WTC11 (cell line): ENCODE measurements around the gene RFESD. TPM values are rescaled to one million over a fixed set of nuclear protein-coding genes. Genes with fewer than 3 reads are reported as not detected.

ENCODE experiments used
- ATAC-seq: fragments of 200-7000 bp; cut with Tn5 transposase; 2 replicates; pipeline ENCODE4 v1.10.0; 2021; ENCODE audit warnings: mild to moderate bottlenecking, moderate library complexity
- CTCF ChIA-PET: fragments of 300-600 bp; sonication (Branson Sonifier 250); formaldehyde crosslinking; loops from one replicate; lab custom pipeline; 2021; ENCODE audit warnings: antibody characterized with exemption; lab: Charles Lee
- POLR2A ChIA-PET: fragments of 350-600 bp; sonication (Branson Sonifier 250); formaldehyde crosslinking; loops from one replicate; lab custom pipeline; 2021; ENCODE audit warnings: antibody characterized with exemption; lab: Charles Lee
- DNase-seq: peaks from one replicate; pipeline ENCODE4 v3.0.0; 2021; ENCODE audit warnings: low spot score
- H3K27ac Mint-ChIP-seq: 2 replicates; pipeline ENCODE4 v1.8.0; 2021; ENCODE audit warnings: mixed read lengths
- H3K27me3 Mint-ChIP-seq: 2 replicates; pipeline ENCODE4 v1.8.0; 2021; ENCODE audit warnings: low read depth, mild to moderate bottlenecking, moderate library complexity, mixed read lengths
- H3K36me3 Mint-ChIP-seq: 2 replicates; pipeline ENCODE4 v1.8.0; 2021; ENCODE audit warnings: mixed read lengths
- H3K4me1 Mint-ChIP-seq: 2 replicates; pipeline ENCODE4 v1.8.0; 2022; ENCODE audit warnings: mixed read lengths
- H3K4me3 Mint-ChIP-seq: 2 replicates; pipeline ENCODE4 v1.8.0; 2021; ENCODE audit warnings: mild to moderate bottlenecking, moderate library complexity, mixed read lengths
- H3K9me3 Mint-ChIP-seq: 2 replicates; pipeline ENCODE4 v1.8.0; 2021; ENCODE audit warnings: mixed read lengths
- CREB1 ChIP-seq: sonication (generic); formaldehyde crosslinking; IDR thresholded peaks from 2 replicates; pipeline ENCODE4 v1.8.0; 2023; ENCODE audit warnings: mild to moderate bottlenecking, missing genetic modification reagents
- ELF4 ChIP-seq: sonication (generic); formaldehyde crosslinking; IDR thresholded peaks from 2 replicates; pipeline ENCODE4 v1.8.1; 2022; ENCODE audit warnings: low read depth, mild to moderate bottlenecking, moderate library complexity, missing genetic modification reagents
- EMX1 ChIP-seq: fragments of 250-450 bp; sonication (Bioruptor Pico); IDR thresholded peaks from 2 replicates; pipeline ENCODE4 v1.8.0; 2021; ENCODE audit warnings: mild to moderate bottlenecking
- FOXK1 ChIP-seq: sonication (generic); formaldehyde crosslinking; IDR thresholded peaks from 2 replicates; pipeline ENCODE4 v1.8.0; 2022; ENCODE audit warnings: mild to moderate bottlenecking, moderate library complexity, missing genetic modification reagents
- FOXP1 ChIP-seq: sonication (generic); formaldehyde crosslinking; IDR thresholded peaks from 2 replicates; pipeline ENCODE4 v1.8.0; 2022; ENCODE audit warnings: missing genetic modification reagents, mild to moderate bottlenecking, moderate library complexity, borderline replicate concordance
- GRHL2 ChIP-seq: fragments of 250-450 bp; sonication (Bioruptor Pico); IDR thresholded peaks from 2 replicates; pipeline ENCODE4 v1.8.0; 2022; ENCODE audit warnings: mild to moderate bottlenecking, moderate library complexity; ENCODE audit not compliant: insufficient replicate concordance, severe bottlenecking
- MXD4 ChIP-seq: fragments of 250-450 bp; sonication (Bioruptor Pico); IDR thresholded peaks from 2 replicates; pipeline ENCODE4 v1.8.0; 2021; ENCODE audit warnings: mild to moderate bottlenecking, moderate library complexity, borderline replicate concordance
- NFATC4 ChIP-seq: fragments of 250-450 bp; sonication (Bioruptor Pico); IDR thresholded peaks from 2 replicates; pipeline ENCODE4 v1.9.0; 2021; ENCODE audit warnings: mild to moderate bottlenecking
- NFE2L1 ChIP-seq: sonication (generic); formaldehyde crosslinking; IDR thresholded peaks from 2 replicates; pipeline ENCODE4 v1.8.1; 2023; ENCODE audit warnings: missing genetic modification reagents
- OVOL2 ChIP-seq: fragments of 250-450 bp; sonication (Bioruptor Pico); IDR thresholded peaks from 2 replicates; pipeline ENCODE4 v1.9.0; 2021; ENCODE audit warnings: mild to moderate bottlenecking, borderline replicate concordance
- PRRX2 ChIP-seq: fragments of 250-450 bp; sonication (Bioruptor Pico); IDR thresholded peaks from 2 replicates; pipeline ENCODE4 v1.8.0; 2021; ENCODE audit warnings: mild to moderate bottlenecking
- SMAD4 ChIP-seq: sonication (generic); formaldehyde crosslinking; IDR thresholded peaks from 2 replicates; pipeline ENCODE4 v1.8.0; 2022; ENCODE audit warnings: mild to moderate bottlenecking, missing genetic modification reagents
- SOX15 ChIP-seq: fragments of 250-450 bp; sonication (Bioruptor Pico); IDR thresholded peaks from 2 replicates; pipeline ENCODE4 v1.9.0; 2021; ENCODE audit warnings: mild to moderate bottlenecking
- TEAD1 ChIP-seq: sonication (generic); formaldehyde crosslinking; IDR thresholded peaks from 2 replicates; pipeline ENCODE4 v1.8.0; 2022; ENCODE audit warnings: mild to moderate bottlenecking, missing genetic modification reagents
- ZNF121 ChIP-seq: sonication (generic); formaldehyde crosslinking; IDR thresholded peaks from 2 replicates; pipeline ENCODE4 v1.8.0; 2023; ENCODE audit warnings: missing genetic modification reagents
- ZNF317 ChIP-seq: sonication (generic); formaldehyde crosslinking; IDR thresholded peaks from 2 replicates; pipeline ENCODE4 v1.8.1; 2023; ENCODE audit warnings: low read depth, mild to moderate bottlenecking, moderate library complexity, missing genetic modification reagents, borderline replicate concordance
- total RNA-seq: library from RNA; stranded (reverse); gene quantifications from 3 replicates; pipeline ENCODE4 v1.2.3, GENCODE V29; 2021
- TF ChIP-seq, protein P1 (sequence below): sonication (generic); formaldehyde crosslinking; IDR thresholded peaks from 2 replicates; pipeline ENCODE4 v1.8.1; 2022; ENCODE audit warnings: low read depth, mild to moderate bottlenecking, moderate library complexity, missing genetic modification reagents, borderline replicate concordance
- TF ChIP-seq, protein P2 (sequence below): fragments of 250-450 bp; sonication (Bioruptor Pico); IDR thresholded peaks from 2 replicates; pipeline ENCODE4 v1.9.0; 2021; ENCODE audit warnings: moderate library complexity, mild to moderate bottlenecking, inconsistent platforms, borderline replicate concordance
- TF ChIP-seq, protein P3 (sequence below): sonication (generic); formaldehyde crosslinking; IDR thresholded peaks from 2 replicates; pipeline ENCODE4 v1.8.1; 2022; ENCODE audit warnings: mild to moderate bottlenecking, missing genetic modification reagents, moderate library complexity, borderline replicate concordance
- TF ChIP-seq, protein P4 (sequence below): sonication (generic); formaldehyde crosslinking; conservative IDR thresholded peaks from 2 replicates; pipeline ENCODE4 v1.8.1; 2023; ENCODE audit warnings: mild to moderate bottlenecking, low read depth, missing genetic modification reagents, moderate library complexity
- TF ChIP-seq, protein P5 (sequence below): fragments of 250-450 bp; sonication (Bioruptor Pico); IDR thresholded peaks from 2 replicates; pipeline ENCODE4 v1.9.0; 2021; ENCODE audit warnings: mild to moderate bottlenecking

RFESD gene
- total RNA-seq, 1 experiment from 2014 or later, result 5.7 TPM

DNA sequence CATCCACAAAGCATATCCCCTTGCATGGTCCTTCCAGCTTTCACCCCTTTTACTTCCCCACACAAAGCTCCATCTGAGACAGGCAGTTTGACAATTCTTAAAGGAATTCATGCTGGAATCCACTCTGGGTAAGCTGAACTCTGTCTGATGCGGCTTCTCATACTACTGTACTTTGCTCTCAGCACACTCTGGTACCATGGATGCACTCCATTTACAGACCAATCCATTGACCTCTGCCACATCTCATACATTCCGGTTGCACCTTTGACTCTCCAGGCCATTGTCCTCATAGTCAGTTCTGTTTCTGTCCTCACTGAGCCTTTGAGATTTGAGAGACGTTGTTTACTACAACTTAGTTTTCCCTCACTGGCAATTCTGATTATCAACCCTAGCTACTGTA lies 24.0 kb downstream of the RFESD start:
- CTCF ChIA-PET, result interaction anchor here (1.4 kb wide), 1 partner anchor 24 kb away, joined by 4 read pairs; the partner anchor contains the start of gene RFESD

DNA sequence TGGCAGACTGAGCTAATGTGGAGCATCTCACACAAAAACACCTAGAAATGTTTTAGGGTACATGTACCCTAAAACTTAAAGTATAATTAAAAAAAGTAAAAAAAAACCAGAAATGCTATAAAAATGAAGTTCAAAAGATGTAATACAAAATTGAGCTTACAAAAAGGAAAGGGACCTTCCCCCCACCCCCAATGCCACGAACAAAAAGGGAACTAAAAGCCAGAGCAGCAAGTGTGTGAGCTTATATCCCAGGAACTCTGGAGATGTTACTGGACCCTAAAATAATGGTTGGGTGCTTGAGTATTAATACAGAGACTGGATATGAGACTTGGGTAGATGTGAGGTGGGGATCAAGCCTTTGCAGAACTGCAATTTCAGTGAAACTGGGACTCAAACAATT lies 25.2 kb downstream of the RFESD start:
- Mint-ChIP-seq H3K27me3 (no peaks in the 10 kb centered on the region), H3K9me3 (no peaks in the 10 kb centered on the region), H3K36me3 (no peaks in the 10 kb centered on the region), H3K27ac (no peak overlapping the region), H3K4me3 (no peak overlapping the region), H3K4me1 (0 out of 2 replicates have a peak, but pooled peaks cover 4% of the 10 kb centered on the region)
- no peak for DNase-seq
- TF ChIP-seq PRRX2, result no peak
- no peak for TF ChIP-seq ELF4 (CRISPR knock-in tag)
- CTCF ChIA-PET, result no interaction called here
- ATAC-seq, result no peak
- POLR2A ChIA-PET, result no interaction called here

More for the DNA sequence above, 24.0 kb downstream of the RFESD start:
- 0 out of 2 replicates have a peak, but pooled peaks cover 4% of the 10 kb centered on the region for H3K4me1 Mint-ChIP-seq
- no peak for DNase-seq
- no peak overlapping the region for H3K27ac Mint-ChIP-seq
- no peak overlapping the region for H3K4me3 Mint-ChIP-seq
- H3K27me3 Mint-ChIP-seq, result no peaks in the 10 kb centered on the region
- no peak for ATAC-seq
- no peaks in the 10 kb centered on the region for H3K36me3 Mint-ChIP-seq
- TF ChIP-seq NFE2L1 (CRISPR knock-in tag), result no peak
- TF ChIP-seq ZNF121 (CRISPR knock-in tag), result no peak
- no peak for TF ChIP-seq MXD4 (CRISPR knock-in tag)
- TF ChIP-seq, protein P1, sequence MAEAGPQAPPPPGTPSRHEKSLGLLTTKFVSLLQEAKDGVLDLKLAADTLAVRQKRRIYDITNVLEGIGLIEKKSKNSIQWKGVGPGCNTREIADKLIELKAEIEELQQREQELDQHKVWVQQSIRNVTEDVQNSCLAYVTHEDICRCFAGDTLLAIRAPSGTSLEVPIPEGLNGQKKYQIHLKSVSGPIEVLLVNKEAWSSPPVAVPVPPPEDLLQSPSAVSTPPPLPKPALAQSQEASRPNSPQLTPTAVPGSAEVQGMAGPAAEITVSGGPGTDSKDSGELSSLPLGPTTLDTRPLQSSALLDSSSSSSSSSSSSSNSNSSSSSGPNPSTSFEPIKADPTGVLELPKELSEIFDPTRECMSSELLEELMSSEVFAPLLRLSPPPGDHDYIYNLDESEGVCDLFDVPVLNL (CRISPR knock-in tag), result no peak
- TF ChIP-seq FOXP1 (CRISPR knock-in tag), result no peak
- no peak for TF ChIP-seq GRHL2 (CRISPR knock-in tag)
- TF ChIP-seq, protein P2, sequence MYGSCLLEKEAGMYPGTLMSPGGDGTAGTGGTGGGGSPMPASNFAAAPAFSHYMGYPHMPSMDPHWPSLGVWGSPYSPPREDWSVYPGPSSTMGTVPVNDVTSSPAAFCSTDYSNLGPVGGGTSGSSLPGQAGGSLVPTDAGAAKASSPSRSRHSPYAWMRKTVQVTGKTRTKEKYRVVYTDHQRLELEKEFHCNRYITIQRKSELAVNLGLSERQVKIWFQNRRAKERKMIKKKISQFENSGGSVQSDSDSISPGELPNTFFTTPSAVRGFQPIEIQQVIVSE (CRISPR knock-in tag), result no peak
- no peak for TF ChIP-seq OVOL2 (CRISPR knock-in tag)
- TF ChIP-seq, protein P3, sequence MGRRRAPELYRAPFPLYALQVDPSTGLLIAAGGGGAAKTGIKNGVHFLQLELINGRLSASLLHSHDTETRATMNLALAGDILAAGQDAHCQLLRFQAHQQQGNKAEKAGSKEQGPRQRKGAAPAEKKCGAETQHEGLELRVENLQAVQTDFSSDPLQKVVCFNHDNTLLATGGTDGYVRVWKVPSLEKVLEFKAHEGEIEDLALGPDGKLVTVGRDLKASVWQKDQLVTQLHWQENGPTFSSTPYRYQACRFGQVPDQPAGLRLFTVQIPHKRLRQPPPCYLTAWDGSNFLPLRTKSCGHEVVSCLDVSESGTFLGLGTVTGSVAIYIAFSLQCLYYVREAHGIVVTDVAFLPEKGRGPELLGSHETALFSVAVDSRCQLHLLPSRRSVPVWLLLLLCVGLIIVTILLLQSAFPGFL (CRISPR knock-in tag), result no peak
- no peak for TF ChIP-seq CREB1 (CRISPR knock-in tag)
- TF ChIP-seq, protein P4, sequence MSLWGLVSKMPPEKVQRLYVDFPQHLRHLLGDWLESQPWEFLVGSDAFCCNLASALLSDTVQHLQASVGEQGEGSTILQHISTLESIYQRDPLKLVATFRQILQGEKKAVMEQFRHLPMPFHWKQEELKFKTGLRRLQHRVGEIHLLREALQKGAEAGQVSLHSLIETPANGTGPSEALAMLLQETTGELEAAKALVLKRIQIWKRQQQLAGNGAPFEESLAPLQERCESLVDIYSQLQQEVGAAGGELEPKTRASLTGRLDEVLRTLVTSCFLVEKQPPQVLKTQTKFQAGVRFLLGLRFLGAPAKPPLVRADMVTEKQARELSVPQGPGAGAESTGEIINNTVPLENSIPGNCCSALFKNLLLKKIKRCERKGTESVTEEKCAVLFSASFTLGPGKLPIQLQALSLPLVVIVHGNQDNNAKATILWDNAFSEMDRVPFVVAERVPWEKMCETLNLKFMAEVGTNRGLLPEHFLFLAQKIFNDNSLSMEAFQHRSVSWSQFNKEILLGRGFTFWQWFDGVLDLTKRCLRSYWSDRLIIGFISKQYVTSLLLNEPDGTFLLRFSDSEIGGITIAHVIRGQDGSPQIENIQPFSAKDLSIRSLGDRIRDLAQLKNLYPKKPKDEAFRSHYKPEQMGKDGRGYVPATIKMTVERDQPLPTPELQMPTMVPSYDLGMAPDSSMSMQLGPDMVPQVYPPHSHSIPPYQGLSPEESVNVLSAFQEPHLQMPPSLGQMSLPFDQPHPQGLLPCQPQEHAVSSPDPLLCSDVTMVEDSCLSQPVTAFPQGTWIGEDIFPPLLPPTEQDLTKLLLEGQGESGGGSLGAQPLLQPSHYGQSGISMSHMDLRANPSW (CRISPR knock-in tag), result no peak
- TF ChIP-seq ZNF317, result no peak
- no peak for TF ChIP-seq SOX15 (CRISPR knock-in tag)
- TF ChIP-seq NFATC4 (CRISPR knock-in tag), result no peak
- TF ChIP-seq FOXK1, result no peak
- no peak for TF ChIP-seq SMAD4 (CRISPR knock-in tag)
- TF ChIP-seq TEAD1 (CRISPR knock-in tag), result no peak
- TF ChIP-seq EMX1 (CRISPR knock-in tag), result no peak
- TF ChIP-seq, protein P5, sequence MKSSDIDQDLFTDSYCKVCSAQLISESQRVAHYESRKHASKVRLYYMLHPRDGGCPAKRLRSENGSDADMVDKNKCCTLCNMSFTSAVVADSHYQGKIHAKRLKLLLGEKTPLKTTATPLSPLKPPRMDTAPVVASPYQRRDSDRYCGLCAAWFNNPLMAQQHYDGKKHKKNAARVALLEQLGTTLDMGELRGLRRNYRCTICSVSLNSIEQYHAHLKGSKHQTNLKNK (CRISPR knock-in tag), result no peak
- no peaks in the 10 kb centered on the region for H3K9me3 Mint-ChIP-seq
- POLR2A ChIA-PET, result no interaction called here
